Osteocyte (in vitro differentiated cells): ENCODE data around the gene OXNAD1. TPM values are rescaled to one million over a fixed set of nuclear protein-coding genes. Genes with fewer than 3 reads are reported as not detected.

ENCODE experiments used
- DNase-seq: peaks from one replicate; pipeline ENCODE4 v3.0.0; 2021; ENCODE audit warnings: mixed read lengths; ENCODE audit not compliant: unreplicated experiment; ENCODE audit errors: extremely low spot score
- H3K27ac Mint-ChIP-seq: one replicate; pipeline ENCODE4 v1.8.0; 2021; ENCODE audit warnings: mild to moderate bottlenecking, mixed read lengths; ENCODE audit not compliant: unreplicated experiment
- H3K27me3 Mint-ChIP-seq: one replicate; pipeline ENCODE4 v1.8.0; 2021; ENCODE audit warnings: mixed read lengths; ENCODE audit not compliant: unreplicated experiment
- H3K36me3 Mint-ChIP-seq: one replicate; pipeline ENCODE4 v1.8.0; 2021; ENCODE audit warnings: mixed read lengths; ENCODE audit not compliant: unreplicated experiment
- H3K4me1 Mint-ChIP-seq: one replicate; pipeline ENCODE4 v1.8.0; 2021; ENCODE audit warnings: mixed read lengths; ENCODE audit not compliant: unreplicated experiment
- H3K4me3 Mint-ChIP-seq: one replicate; pipeline ENCODE4 v1.8.0; 2021; ENCODE audit warnings: mild to moderate bottlenecking, moderate library complexity, mixed read lengths; ENCODE audit not compliant: unreplicated experiment
- H3K9me3 Mint-ChIP-seq: one replicate; pipeline ENCODE4 v1.8.0; 2021; ENCODE audit warnings: mixed read lengths; ENCODE audit not compliant: unreplicated experiment
- total RNA-seq: library from RNA; stranded (reverse); gene quantifications from 2 replicates; pipeline ENCODE4 v1.2.1, GENCODE V29; 2021
- TF ChIP-seq, protein P1 (sequence below): fragments of 200-600 bp; sonication (generic); IDR thresholded peaks from 2 replicates; pipeline ENCODE4 v1.5.0; 2021; ENCODE audit warnings: antibody characterized with exemption, mild to moderate bottlenecking, moderate library complexity

The OXNAD1 gene
- total RNA-seq, 1 donor from 2014 or later = 10.8 TPM

DNA sequence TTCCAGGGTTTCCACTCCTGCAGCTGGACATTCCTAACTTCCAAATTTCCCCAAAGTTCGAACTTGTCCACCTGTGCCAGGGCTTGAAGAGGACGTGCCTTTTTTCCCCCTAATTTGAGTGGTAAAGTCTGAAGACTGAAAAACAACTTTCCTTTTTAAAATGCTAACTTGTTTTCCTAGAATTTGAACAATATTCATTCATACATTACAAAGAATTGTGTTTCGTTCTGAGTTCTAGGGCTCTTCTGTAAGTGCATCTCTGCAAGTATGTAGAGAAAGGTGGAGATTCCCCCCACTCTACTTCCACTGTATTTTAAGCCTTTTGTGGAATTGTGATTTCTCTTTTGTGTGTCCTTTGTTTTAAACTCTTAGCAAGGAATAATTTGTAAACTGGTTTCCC, 9.7 kb upstream of the OXNAD1 start:
- no peaks in the 10 kb centered on the region for H3K9me3 Mint-ChIP-seq
- peaks cover 2% of the 10 kb centered on the region for H3K27me3 Mint-ChIP-seq
- no peak overlapping the region for H3K27ac Mint-ChIP-seq
- peaks cover 9% of the 10 kb centered on the region for H3K36me3 Mint-ChIP-seq
- TF ChIP-seq, protein P1, sequence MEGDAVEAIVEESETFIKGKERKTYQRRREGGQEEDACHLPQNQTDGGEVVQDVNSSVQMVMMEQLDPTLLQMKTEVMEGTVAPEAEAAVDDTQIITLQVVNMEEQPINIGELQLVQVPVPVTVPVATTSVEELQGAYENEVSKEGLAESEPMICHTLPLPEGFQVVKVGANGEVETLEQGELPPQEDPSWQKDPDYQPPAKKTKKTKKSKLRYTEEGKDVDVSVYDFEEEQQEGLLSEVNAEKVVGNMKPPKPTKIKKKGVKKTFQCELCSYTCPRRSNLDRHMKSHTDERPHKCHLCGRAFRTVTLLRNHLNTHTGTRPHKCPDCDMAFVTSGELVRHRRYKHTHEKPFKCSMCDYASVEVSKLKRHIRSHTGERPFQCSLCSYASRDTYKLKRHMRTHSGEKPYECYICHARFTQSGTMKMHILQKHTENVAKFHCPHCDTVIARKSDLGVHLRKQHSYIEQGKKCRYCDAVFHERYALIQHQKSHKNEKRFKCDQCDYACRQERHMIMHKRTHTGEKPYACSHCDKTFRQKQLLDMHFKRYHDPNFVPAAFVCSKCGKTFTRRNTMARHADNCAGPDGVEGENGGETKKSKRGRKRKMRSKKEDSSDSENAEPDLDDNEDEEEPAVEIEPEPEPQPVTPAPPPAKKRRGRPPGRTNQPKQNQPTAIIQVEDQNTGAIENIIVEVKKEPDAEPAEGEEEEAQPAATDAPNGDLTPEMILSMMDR = no peak
- no peaks in the 10 kb centered on the region for H3K4me1 Mint-ChIP-seq
- no peak overlapping the region for H3K4me3 Mint-ChIP-seq
- DNase-seq = no peak

DNA sequence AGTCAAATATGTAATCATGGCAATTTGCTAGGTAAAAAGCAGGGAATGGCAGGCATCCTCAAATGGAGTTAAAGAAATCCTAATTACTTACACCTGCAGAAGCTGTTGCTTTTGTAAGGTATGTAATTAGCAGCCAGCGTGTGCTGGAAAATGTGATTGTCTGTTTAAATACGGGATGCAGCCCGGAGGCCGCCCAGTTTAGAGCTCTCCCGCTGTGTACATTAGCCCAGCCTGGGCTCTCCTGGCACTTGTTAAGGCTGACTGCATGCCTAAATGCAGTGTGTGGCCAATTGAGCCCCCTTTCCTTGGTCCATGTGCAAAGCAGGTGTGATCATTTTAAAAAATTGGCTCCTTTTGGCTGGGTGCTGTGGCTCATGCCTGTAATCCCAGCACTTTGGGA, 9.3 kb upstream of the OXNAD1 start:
- H3K4me3 Mint-ChIP-seq = no peak overlapping the region
- no peak for DNase-seq
- no peaks in the 10 kb centered on the region for H3K27me3 Mint-ChIP-seq
- H3K27ac Mint-ChIP-seq = no peak overlapping the region
- peaks cover 9% of the 10 kb centered on the region for H3K36me3 Mint-ChIP-seq
- TF ChIP-seq, protein P1 = no peak
- no peaks in the 10 kb centered on the region for H3K9me3 Mint-ChIP-seq
- no peaks in the 10 kb centered on the region for H3K4me1 Mint-ChIP-seq

DNA sequence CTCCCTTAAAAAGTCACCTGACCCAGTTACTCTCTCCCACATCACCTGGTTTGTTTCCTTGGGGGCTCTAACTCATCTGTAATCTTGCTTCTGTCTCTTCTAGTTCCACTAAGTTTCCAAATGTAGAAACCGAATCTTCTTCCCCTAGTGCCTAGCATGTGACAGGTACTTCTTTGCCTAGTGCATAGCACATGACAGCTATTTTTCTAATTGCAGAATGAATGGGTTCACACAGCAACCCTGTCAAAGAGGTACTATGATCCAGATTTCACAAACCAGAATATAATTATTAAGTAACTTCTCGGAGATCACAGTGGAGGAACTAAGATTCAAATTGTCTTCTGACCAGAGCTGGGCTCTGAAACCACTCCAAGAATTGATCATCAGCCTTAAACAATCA, 7.7 kb upstream of the OXNAD1 start:
- H3K27me3 Mint-ChIP-seq = no peaks in the 10 kb centered on the region
- TF ChIP-seq, protein P1 = no peak
- H3K4me3 Mint-ChIP-seq = no peak overlapping the region
- no peaks in the 10 kb centered on the region for H3K4me1 Mint-ChIP-seq
- H3K9me3 Mint-ChIP-seq = no peaks in the 10 kb centered on the region
- H3K27ac Mint-ChIP-seq = no peak overlapping the region
- peaks cover 9% of the 10 kb centered on the region for H3K36me3 Mint-ChIP-seq
- no peak for DNase-seq

DNA sequence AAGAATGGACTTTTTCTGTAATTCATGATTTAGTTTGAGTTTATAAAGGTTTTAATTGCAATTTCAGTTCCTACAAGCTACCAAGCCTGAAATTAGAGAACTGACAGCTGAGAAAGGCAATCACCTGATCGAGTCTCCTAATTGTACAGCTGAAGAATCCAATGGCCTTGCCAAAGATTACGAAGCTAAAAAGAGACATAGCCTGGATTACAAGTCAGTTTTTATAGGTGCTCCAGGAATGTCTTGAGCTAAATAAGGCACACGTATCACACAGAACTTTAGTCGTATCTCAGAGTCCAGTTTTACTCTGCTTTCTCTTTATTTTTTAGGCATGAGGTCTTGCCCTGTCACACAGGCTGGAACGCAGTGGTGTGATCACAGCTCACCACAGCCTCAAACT, 6.8 kb upstream of the OXNAD1 start:
- TF ChIP-seq, protein P1 = no peak
- Mint-ChIP-seq H3K4me1 (no peaks in the 10 kb centered on the region), H3K27me3 (no peaks in the 10 kb centered on the region), H3K36me3 (peaks cover 9% of the 10 kb centered on the region), H3K27ac (no peak overlapping the region), H3K4me3 (no peak overlapping the region), H3K9me3 (no peaks in the 10 kb centered on the region)
- no peak for DNase-seq

DNA sequence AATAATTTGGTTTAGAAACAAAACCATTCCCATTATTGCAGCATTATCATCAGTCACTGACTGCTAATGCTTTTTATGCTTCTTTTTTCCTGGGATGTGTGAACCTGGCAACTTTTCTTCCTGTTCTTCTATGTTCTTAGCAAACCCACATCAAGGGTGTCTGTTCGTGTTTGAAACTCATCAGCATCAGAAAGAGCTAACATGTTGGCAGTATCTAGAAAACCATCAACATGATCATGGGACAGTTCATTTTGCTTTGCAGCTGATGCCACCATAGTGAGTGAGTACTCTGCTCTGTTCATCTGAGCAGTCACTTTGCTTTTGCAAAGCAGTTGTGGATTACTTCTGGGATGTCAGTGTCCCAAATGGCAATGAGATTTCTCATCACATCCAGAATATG, 6.1 kb upstream of the OXNAD1 start:
- DNase-seq = no peak

More for the DNA sequence above, 6.1 kb upstream of the OXNAD1 start:
- H3K27ac Mint-ChIP-seq = no peak overlapping the region
- no peaks in the 10 kb centered on the region for H3K9me3 Mint-ChIP-seq
- H3K27me3 Mint-ChIP-seq = no peaks in the 10 kb centered on the region
- peaks cover under 1% of the 10 kb centered on the region for H3K4me1 Mint-ChIP-seq
- H3K4me3 Mint-ChIP-seq = no peak overlapping the region
- TF ChIP-seq, protein P1 = no peak
- peaks cover 9% of the 10 kb centered on the region for H3K36me3 Mint-ChIP-seq
